ENCODE measurements around the gene SF3A1.
"Not testable (repeated sequence)": the region's sequence is repeated elsewhere in the genome, so short reads cannot be mapped to it uniquely, and the experiment has no call there.

The SF3A1 gene

GRCh38 chr22:30347255-30347892, 9.3 kb downstream of the SF3A1 start:
- TF ChIP-seq CTCF (IDR thresholded peaks at IDR 0.05) = no peak
- Histone ChIP-seq H3K27me3 (no peaks in the 10 kb centered on the region), H3K36me3 (peaks cover 100% of the 10 kb centered on the region), H3K4me1 (ENCODE audit: control insufficient read depth in 1 of 2, insufficient read depth in 1 of 2, low read depth in 1 of 2, low read length in 1 of 2) (no peaks in the 10 kb centered on the region), H3K4me3 (ENCODE audit: low read depth in 1 of 2, low read length in 1 of 2) (no peak overlapping the region), H3K9me3 (peaks cover 6% of the 10 kb centered on the region), H3K27ac (no peak overlapping the region)

- peaks cover 100% of the 10 kb centered on the region for H3K36me3 ChIP-seq
These were observed 12.1 kb downstream of the SF3A1 start for GRCh38 chr22:30344447-30345200.

GRCh38 chr22:30340911-30341685, 15.6 kb downstream of the SF3A1 start:
- no peak for TF ChIP-seq CTCF (IDR thresholded peaks at IDR 0.05)
- Histone ChIP-seq H3K27ac (no peak overlapping the region), H3K4me1 (ENCODE audit: control insufficient read depth in 1 of 2, insufficient read depth in 1 of 2, low read depth in 1 of 2, low read length in 1 of 2) (no peaks in the 10 kb centered on the region), H3K9me3 (no peaks in the 10 kb centered on the region), H3K36me3 (peaks cover 100% of the 10 kb centered on the region), H3K27me3 (no peaks in the 10 kb centered on the region), H3K4me3 (ENCODE audit: low read depth in 1 of 2, low read length in 1 of 2) (no peak overlapping the region)

More at GRCh38 chr22:30344447-30345200, 12.1 kb downstream of the SF3A1 start:
- no peaks in the 10 kb centered on the region for H3K9me3 ChIP-seq
- no peak for TF ChIP-seq CTCF (IDR thresholded peaks at IDR 0.05)
- H3K4me1 ChIP-seq (ENCODE audit: control insufficient read depth in 1 of 2, insufficient read depth in 1 of 2, low read depth in 1 of 2, low read length in 1 of 2) = no peaks in the 10 kb centered on the region
- no peak overlapping the region for H3K27ac ChIP-seq
- H3K27me3 ChIP-seq = no peaks in the 10 kb centered on the region
- no peak overlapping the region for H3K4me3 ChIP-seq (ENCODE audit: low read depth in 1 of 2, low read length in 1 of 2)

GRCh38 chr22:30338802-30339201, 17.9 kb downstream of the SF3A1 start:
- Histone ChIP-seq H3K27me3 (no peaks in the 10 kb centered on the region), H3K4me1 (ENCODE audit: control insufficient read depth in 1 of 2, insufficient read depth in 1 of 2, low read depth in 1 of 2, low read length in 1 of 2) (no peaks in the 10 kb centered on the region), H3K4me3 (ENCODE audit: low read depth in 1 of 2, low read length in 1 of 2) (no peak overlapping the region), H3K36me3 (peaks cover 100% of the 10 kb centered on the region), H3K27ac (no peak overlapping the region), H3K9me3 (no peaks in the 10 kb centered on the region)
- TF ChIP-seq CTCF (IDR thresholded peaks at IDR 0.05) = no peak

GRCh38 chr22:30338341-30338740, 18.4 kb downstream of the SF3A1 start:
- not testable (repeated sequence) for H3K4me3 ChIP-seq (ENCODE audit: low read depth in 1 of 2, low read length in 1 of 2); H3K27ac ChIP-seq; H3K27me3 ChIP-seq; H3K4me1 ChIP-seq (ENCODE audit: control insufficient read depth in 1 of 2, insufficient read depth in 1 of 2, low read depth in 1 of 2, low read length in 1 of 2); H3K9me3 ChIP-seq
- peaks cover 100% of the 10 kb centered on the region for H3K36me3 ChIP-seq

- no peak for TF ChIP-seq CTCF (IDR thresholded peaks at IDR 0.05)
- no peaks in the 10 kb centered on the region for H3K27me3 ChIP-seq
- no peak overlapping the region for H3K27ac ChIP-seq
- H3K4me1 ChIP-seq (ENCODE audit: control insufficient read depth in 1 of 2, insufficient read depth in 1 of 2, low read depth in 1 of 2, low read length in 1 of 2) = no peaks in the 10 kb centered on the region
- no peaks in the 10 kb centered on the region for H3K9me3 ChIP-seq
- H3K36me3 ChIP-seq = peaks cover 100% of the 10 kb centered on the region
- H3K4me3 ChIP-seq (ENCODE audit: low read depth in 1 of 2, low read length in 1 of 2) = no peak overlapping the region
These were observed 19.3 kb downstream of the SF3A1 start for GRCh38 chr22:30337461-30337778.
